Osteoblast (primary cell): ENCODE data around the gene UBE2U. TPM values are rescaled to one million over a fixed set of nuclear protein-coding genes. Genes with fewer than 3 reads are reported as not detected.
A peak's percentile ranks its signal among the peaks of the same experiment; 100 is the strongest.

Source experiments
- DNase-seq: peaks from one replicate; pipeline ENCODE4 v3.0.0; 2011; ENCODE audit warnings: low spot score, mixed read lengths; ENCODE audit not compliant: insufficient read length; ENCODE audit errors: missing footprints
- H2AFZ ChIP-seq: 2 replicates; pipeline ENCODE4 v1.6.0; 2011; ENCODE audit warnings: mild to moderate bottlenecking, low read length
- H3K27ac ChIP-seq: 2 replicates; pipeline ENCODE4 v1.5.1; 2011; ENCODE audit warnings: mild to moderate bottlenecking, low read depth, low read length, moderate library complexity
- H3K27me3 ChIP-seq: 2 replicates; pipeline ENCODE4 v1.6.0; 2012; ENCODE audit warnings: mild to moderate bottlenecking, control low read depth, inconsistent platforms, low read length, moderate library complexity; ENCODE audit not compliant: insufficient read depth
- H3K36me3 ChIP-seq: 2 replicates; pipeline ENCODE4 v1.5.1; 2011; ENCODE audit warnings: mild to moderate bottlenecking, low read length, control low read depth, moderate library complexity; ENCODE audit not compliant: insufficient read depth
- H3K4me1 ChIP-seq: 2 replicates; pipeline ENCODE4 v1.5.1; 2011; ENCODE audit warnings: mild to moderate bottlenecking, low read length, control low read depth, moderate library complexity; ENCODE audit not compliant: insufficient read depth
- H3K4me2 ChIP-seq: 2 replicates; pipeline ENCODE4 v1.6.0; 2011; ENCODE audit warnings: mild to moderate bottlenecking, low read length; ENCODE audit not compliant: insufficient read depth
- H3K4me3 ChIP-seq: fragments of 200-600 bp; sonication (generic); 3 replicates; pipeline ENCODE4 v1.5.1; 2012; ENCODE audit warnings: mild to moderate bottlenecking, low read length, inconsistent platforms; ENCODE audit not compliant: insufficient read depth
- H3K79me2 ChIP-seq: 2 replicates; pipeline ENCODE4 v1.6.0; 2012; ENCODE audit warnings: mild to moderate bottlenecking, low read length, control low read depth, inconsistent platforms; ENCODE audit not compliant: insufficient read depth
- H3K9me3 ChIP-seq: 2 replicates; pipeline ENCODE4 v1.5.1; 2011; ENCODE audit warnings: low read depth, low read length, control low read depth
- H4K20me1 ChIP-seq: 2 replicates; pipeline ENCODE4 v1.6.0; 2012; ENCODE audit warnings: mild to moderate bottlenecking, low read length, control low read depth; ENCODE audit not compliant: insufficient read depth
- CTCF ChIP-seq: IDR thresholded peaks from 2 replicates; pipeline ENCODE4 v1.5.1; 2011; ENCODE audit warnings: mild to moderate bottlenecking, low read depth, low read length, moderate library complexity; ENCODE audit errors: extremely low read depth
- total RNA-seq: library from RNA; depleted of rRNA; stranded (reverse); fragments of >200 nt; gene quantifications from 2 replicates; pipeline ENCODE4 v1.2.3, GENCODE V29; 2012

The UBE2U gene
- total RNA-seq, 1 donor: not detected

GRCh38 chr1:64167176-64167575, 36.2 kb upstream of the UBE2U start:
- Histone ChIP-seq H3K36me3 (peaks cover 3% of the 10 kb centered on the region), H3K9me3 (no peaks in the 10 kb centered on the region), H3K4me2 (no peak overlapping the region), H3K4me1 (peaks cover 42% of the 10 kb centered on the region), H4K20me1 (no peaks in the 10 kb centered on the region), H2AFZ (no peak overlapping the region), H3K4me3 (no peak overlapping the region), H3K27me3 (no peaks in the 10 kb centered on the region), H3K27ac (peak overlapping the region; percentile 73), H3K79me2 (no peaks in the 10 kb centered on the region)
- no peak for DNase-seq
- TF ChIP-seq CTCF: no peak

GRCh38 chr1:64171246-64171645, 32.2 kb upstream of the UBE2U start:
- H3K4me2 ChIP-seq: peak overlapping the region; percentile 43

GRCh38 chr1:64171797-64172281, 31.6 kb upstream of the UBE2U start:
- Histone ChIP-seq H3K79me2 (no peaks in the 10 kb centered on the region), H3K27ac (peak overlapping the region; percentile 85), H3K4me2 (peak overlapping the region; percentile 43), H3K4me3 (no peak overlapping the region), H3K9me3 (no peaks in the 10 kb centered on the region), H3K36me3 (no peaks in the 10 kb centered on the region), H2AFZ (no peak overlapping the region), H3K27me3 (no peaks in the 10 kb centered on the region), H4K20me1 (no peaks in the 10 kb centered on the region), H3K4me1 (peaks cover 38% of the 10 kb centered on the region)
- TF ChIP-seq CTCF: no peak
- DNase-seq: no peak

More at GRCh38 chr1:64171246-64171645, 32.2 kb upstream of the UBE2U start:
- DNase-seq: no peak
- Histone ChIP-seq H3K4me3 (no peak overlapping the region), H2AFZ (no peak overlapping the region), H3K79me2 (no peaks in the 10 kb centered on the region), H3K9me3 (no peaks in the 10 kb centered on the region), H3K27me3 (no peaks in the 10 kb centered on the region), H3K36me3 (no peaks in the 10 kb centered on the region), H4K20me1 (no peaks in the 10 kb centered on the region), H3K4me1 (peaks cover 43% of the 10 kb centered on the region), H3K27ac (peak overlapping the region; percentile 85)
- no peak for TF ChIP-seq CTCF

GRCh38 chr1:64172458-64172983, 30.9 kb upstream of the UBE2U start:
- Histone ChIP-seq H3K79me2 (no peaks in the 10 kb centered on the region), H3K27me3 (no peaks in the 10 kb centered on the region), H4K20me1 (no peaks in the 10 kb centered on the region), H3K27ac (peak overlapping the region; percentile 85), H3K4me1 (peaks cover 32% of the 10 kb centered on the region), H3K9me3 (no peaks in the 10 kb centered on the region), H3K4me2 (peak overlapping the region; percentile 43), H2AFZ (no peak overlapping the region), H3K4me3 (no peak overlapping the region), H3K36me3 (peaks cover 3% of the 10 kb centered on the region)
- no peak for TF ChIP-seq CTCF
- DNase-seq: no peak
